Motor neuron (in vitro differentiated cells): ENCODE data around the gene CARD8. TPM values are rescaled to one million over a fixed set of nuclear protein-coding genes. Genes with fewer than 3 reads are reported as not detected.
A peak's percentile ranks its signal among the peaks of the same experiment; 100 is the strongest.
"Not testable (repeated sequence)": the region's sequence is repeated elsewhere in the genome, so short reads cannot be mapped to it uniquely, and the experiment has no call there.

Source experiments
- ATAC-seq, 8 experiments: fragments of 200-7000 bp; cut with Tn5 transposase; replicated peaks in 6 of 8; 2 replicates each; pipeline ENCODE4 v1.8.0; 2021; ENCODE audit warnings: mild to moderate bottlenecking in 8 of 8, moderate library complexity in 8 of 8
- H3K27ac ChIP-seq, 2 donors: fragments of 250-450 bp; sonication (Bioruptor Pico); 2 replicates each; pipeline ENCODE4 v1.9.0; 2021; ENCODE audit warnings: antibody characterized with exemption in 2 of 2, mild to moderate bottlenecking in 2 of 2, moderate library complexity in 1 of 2
- H3K4me1 ChIP-seq, 2 donors: fragments of 250-450 bp; sonication (Bioruptor Pico); replicated peaks in 1 of 2; 2 replicates each; pipeline ENCODE4 v1.6.1; 2021; ENCODE audit warnings: antibody characterized with exemption in 2 of 2, mild to moderate bottlenecking in 2 of 2, moderate library complexity in 1 of 2
- H3K4me3 ChIP-seq, 5 donors: fragments of 250-450 bp; sonication (Bioruptor Pico); 2 replicates each; pipeline ENCODE4 v1.9.0; 2021; ENCODE audit warnings: antibody characterized with exemption in 5 of 5, mild to moderate bottlenecking in 5 of 5, moderate library complexity in 4 of 5
- WGBS, 10 experiments: fragments of 450-650 bp; shearing (Covaris generic); methylation state at CpG; one replicate each; pipeline ENCODE4 v1.0.0; 2022; 5-methylcytosine and 5-hydroxymethylcytosine counted together
- in situ Hi-C, 9 experiments: fragments of 400-800 bp; cut with MboI; loops; one replicate each; pipeline ENCODE4 v1.15.0; 2021; ENCODE audit warnings: low sequenced_read_pairs in 9 of 9, low pct_unique_long_range_greater_than_20kb in 2 of 9; ENCODE audit not compliant: unreplicated experiment in 9 of 9
- total RNA-seq, 8 experiments: library from RNA; unstranded; fragments of 300-600 nt; gene quantifications; 2 replicates each; pipeline versions ENCODE4 v1.2.3 to v1.2.4, GENCODE V29; 2022

CARD8 gene
- total RNA-seq, 8 experiments from 2014 or later: 12.3 to 35.1 (median 16.8) TPM

DNA sequence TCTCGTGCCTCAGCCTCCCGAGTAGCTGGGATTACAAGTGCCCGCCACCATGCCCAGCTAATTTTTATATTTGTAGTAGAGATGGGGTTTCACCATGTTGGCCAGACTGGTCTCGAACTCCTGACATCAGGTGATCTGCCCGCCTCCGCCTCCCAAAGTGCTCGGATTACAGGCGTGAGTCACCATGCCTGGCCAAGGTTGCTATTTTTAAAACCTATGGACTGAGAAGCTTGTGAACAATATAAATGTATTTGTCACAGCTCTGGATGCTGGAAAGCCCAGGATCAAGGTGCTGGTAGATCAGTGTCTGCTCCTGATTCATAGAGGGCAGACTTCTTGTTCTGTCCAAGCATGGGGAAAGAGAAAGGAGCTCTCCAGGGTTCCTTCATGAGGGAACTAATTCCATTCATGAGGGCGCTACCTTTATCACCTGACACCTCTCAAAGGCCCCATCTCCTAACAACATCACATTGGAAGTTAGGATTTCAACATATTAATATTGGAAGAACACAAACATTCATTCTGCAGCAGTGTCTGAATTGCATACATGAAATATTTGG, 16.1 kb downstream of the CARD8 start:
- 75 to 100% (median 95%) methylated on average over 1 to 5 of the region's 9 CpGs; no CpG with 5 or more reads in 3 of the 10 experiments for WGBS, 10 experiments
- in situ Hi-C loops: no loop called here
- no peak overlapping the region for H3K4me3 ChIP-seq
- no peak for ATAC-seq
- H3K4me1 ChIP-seq: no peaks in the 10 kb centered on the region
- H3K27ac ChIP-seq: no peak overlapping the region

DNA sequence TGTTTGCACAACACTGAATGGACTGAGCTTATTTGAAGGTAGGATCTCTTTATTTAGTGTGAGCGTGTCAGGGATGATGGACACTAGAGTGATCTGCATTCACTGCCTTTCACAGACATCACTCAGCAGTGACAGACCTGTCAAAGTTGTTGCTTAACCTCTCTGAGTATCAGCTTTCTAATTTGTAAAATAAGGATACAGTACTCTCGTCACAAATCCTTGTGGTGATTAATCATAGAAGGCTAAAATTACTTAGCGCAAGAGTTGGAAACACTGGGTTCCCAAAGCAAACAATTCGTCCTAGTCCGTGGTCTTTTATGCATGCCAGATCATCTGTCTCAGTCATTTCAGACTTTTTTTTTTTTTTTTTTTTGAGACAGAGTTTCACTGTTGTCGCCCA, 16.6 kb downstream of the CARD8 start:
- H3K4me3 ChIP-seq: no peak overlapping the region
- no peak overlapping the region for H3K27ac ChIP-seq
- no peaks in the 10 kb centered on the region for H3K4me1 ChIP-seq
- 53 to 93% (median 83%) methylated on average over 2 to 6 of the region's 6 CpGs; no CpG with 5 or more reads in 2 of the 10 experiments for WGBS, 10 experiments
- in situ Hi-C loops: no loop called here
- no peak for ATAC-seq

DNA sequence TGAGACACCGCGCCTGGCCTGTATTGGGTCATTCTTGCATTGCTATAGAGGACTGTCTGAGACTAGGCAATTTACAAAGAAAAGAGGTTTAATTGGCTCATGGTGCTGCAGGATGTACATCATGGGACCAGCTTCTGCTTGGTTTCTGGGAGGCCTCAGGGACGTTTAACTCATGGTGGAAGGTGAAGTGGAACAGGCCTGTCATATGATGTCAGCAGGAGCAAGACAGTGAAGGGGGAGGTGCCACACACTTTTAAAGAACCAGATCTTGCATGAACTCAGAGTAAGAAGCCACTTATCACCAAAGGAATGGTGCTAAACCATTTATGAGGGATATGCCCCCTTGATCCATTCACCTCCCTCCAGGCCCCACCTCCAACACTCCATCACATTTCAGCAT, 18.7 kb downstream of the CARD8 start:
- 43 to 100% (median 67%) methylated on average over 1 to 3 of the region's 3 CpGs; no CpG with 5 or more reads in 5 of the 10 experiments for WGBS, 10 experiments
- no peaks in the 10 kb centered on the region for H3K4me1 ChIP-seq
- in situ Hi-C loops: no loop called here
- no peak overlapping the region for H3K4me3 ChIP-seq
- no peak overlapping the region for H3K27ac ChIP-seq
- no peak for ATAC-seq

DNA sequence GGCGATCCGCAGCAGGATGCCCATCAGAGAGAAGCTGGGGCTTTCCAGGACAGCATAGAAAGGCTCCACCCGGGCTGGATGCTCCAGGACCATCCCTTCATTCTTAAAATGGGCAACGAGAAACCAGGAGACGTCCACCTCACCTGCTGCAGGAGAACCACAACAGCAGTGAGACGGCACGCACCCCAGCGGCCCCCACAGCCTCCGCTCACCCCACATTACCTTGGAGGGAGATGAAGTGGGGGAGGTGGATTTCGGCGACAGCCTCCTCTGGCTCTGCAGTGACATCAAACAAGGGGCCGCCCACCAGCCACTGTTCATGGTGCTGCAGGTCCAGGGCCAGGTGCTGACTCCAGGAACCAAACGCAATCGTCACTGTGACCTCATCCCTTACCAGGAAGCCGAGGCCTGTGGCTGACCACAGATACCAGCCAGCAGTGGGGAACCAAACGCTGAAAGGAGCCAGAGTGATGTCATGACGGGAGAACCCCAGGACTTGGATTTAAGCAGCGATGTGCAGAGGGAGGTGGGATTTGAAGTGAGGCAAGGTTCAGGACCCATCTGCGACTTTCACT, 25.1 kb downstream of the CARD8 start:
- Histone ChIP-seq H3K4me1 (no peaks in the 10 kb centered on the region), H3K27ac (no peak overlapping the region), H3K4me3 (no peak overlapping the region)
- no peak for ATAC-seq
- 79 to 100% (median 90%) methylated on average over 1 to 9 of the region's 19 CpGs; no CpG with 5 or more reads in 3 of the 10 experiments for WGBS, 10 experiments
- in situ Hi-C loops: no loop called here

DNA sequence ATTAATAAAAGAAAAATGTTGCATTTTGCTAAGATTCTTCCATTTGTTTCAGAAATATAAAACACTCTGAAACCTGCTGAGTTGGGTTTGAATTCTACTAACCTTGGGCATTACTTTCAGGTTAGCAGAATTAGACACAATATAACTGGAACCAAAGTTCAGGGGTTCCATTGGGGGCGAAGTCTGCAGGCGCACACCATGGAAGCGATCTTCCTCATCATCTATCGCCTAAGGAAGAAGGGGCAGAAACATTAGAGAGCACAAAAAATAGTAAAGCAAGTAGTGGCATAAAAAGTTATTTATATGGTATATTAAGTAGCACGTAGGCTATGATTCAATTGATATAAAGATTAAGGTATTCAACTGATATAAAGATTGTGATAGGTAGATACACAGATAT, 34.1 kb downstream of the CARD8 start:
- Histone ChIP-seq H3K27ac (no peak overlapping the region), H3K4me1 (peaks cover 0 to 12% of the 10 kb centered on the region in 2 donors), H3K4me3 (no peak overlapping the region)
- ATAC-seq: no peak
- WGBS, 10 experiments: 76 to 100% (median 93%) methylated on average over 1 to 5 of the region's 5 CpGs
- in situ Hi-C loops: no loop called here

DNA sequence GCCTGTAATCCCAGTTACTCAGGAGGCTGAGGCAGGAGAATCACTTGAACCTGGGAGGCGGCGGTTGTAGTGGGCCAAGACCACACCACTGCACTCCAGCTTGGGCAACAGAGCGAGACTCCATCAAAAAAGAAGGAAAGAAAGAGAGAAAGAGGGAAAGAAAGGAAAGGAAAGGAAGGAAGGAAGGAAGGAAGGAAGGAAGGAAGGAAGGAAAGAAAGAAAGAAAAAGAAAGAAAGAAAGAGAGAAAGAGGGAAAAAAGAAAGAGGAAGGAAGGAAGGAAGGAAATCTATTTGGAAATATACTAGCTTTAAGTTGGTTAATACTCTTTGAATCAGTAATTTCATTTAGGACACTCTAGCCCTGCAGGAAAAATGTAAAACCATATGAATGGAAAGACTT, 34.9 kb downstream of the CARD8 start:
- ATAC-seq, H3K4me3 ChIP-seq, in situ Hi-C loops, H3K27ac ChIP-seq: not testable (repeated sequence)
- WGBS, 10 experiments: 83 to 100% (median 100%) methylated on average over 1 to 3 of the region's 3 CpGs; no CpG with 5 or more reads in 4 of the 10 experiments
- H3K4me1 ChIP-seq: peaks cover 0 to 12% of the 10 kb centered on the region in 2 donors

DNA sequence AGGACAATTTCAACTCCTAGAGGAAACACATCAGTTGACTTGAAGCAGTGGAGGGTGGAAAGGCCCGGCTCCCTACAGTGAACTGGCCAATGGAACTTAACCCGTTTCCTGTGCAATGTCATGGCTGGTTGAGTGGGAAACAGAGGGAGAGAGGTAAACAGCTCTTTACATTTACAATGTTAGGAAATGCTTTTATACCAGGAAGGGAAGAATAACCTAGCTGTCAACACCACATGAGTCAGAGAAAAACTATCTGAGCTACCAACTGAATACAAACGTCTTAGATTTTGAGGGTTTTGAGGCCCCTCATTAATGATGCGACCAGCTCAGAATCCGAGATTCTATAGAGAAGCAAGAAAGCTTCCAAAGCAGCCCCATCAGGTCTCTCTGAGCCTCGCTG, 36.7 kb downstream of the CARD8 start:
- in situ Hi-C loops: no loop called here
- peak overlapping the region in 1 of 2 donors; percentile 48 for H3K27ac ChIP-seq
- WGBS, 10 experiments: 43 to 77% (median 61%) methylated on average over 2 to 6 of the region's 6 CpGs; no CpG with 5 or more reads in 2 of the 10 experiments
- ATAC-seq: peak in 4 of 8 experiments; percentile 20 to 77 (median 56)
- no peak overlapping the region for H3K4me3 ChIP-seq
- peaks cover 0 to 12% of the 10 kb centered on the region in 2 donors for H3K4me1 ChIP-seq

DNA sequence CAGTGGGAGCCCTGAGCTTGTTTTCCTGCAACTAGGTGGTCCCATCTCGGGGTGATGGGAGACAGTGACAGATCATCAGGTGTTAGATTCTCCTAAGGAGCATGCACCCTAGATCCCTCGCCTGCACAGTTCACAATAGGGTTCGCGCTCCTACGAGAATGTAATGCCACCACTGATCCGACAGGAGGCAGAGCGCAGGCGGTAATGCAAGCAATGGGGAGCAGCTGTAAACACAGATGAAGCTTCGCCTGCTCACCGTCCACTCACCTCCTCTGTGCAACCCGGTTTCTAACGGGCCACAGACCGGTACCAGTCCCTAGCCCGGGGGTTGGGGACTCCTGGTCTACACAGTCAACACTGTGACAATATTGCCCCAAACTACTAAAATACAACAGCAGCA, 38.8 kb downstream of the CARD8 start:
- ATAC-seq: no peak
- Histone ChIP-seq H3K27ac (no peak overlapping the region), H3K4me3 (no peak overlapping the region), H3K4me1 (peaks cover 0 to 12% of the 10 kb centered on the region in 2 donors)
- in situ Hi-C loops: no loop called here
- 66 to 100% (median 88%) methylated on average over 2 to 12 of the region's 14 CpGs; no CpG with 5 or more reads in 5 of the 10 experiments for WGBS, 10 experiments

DNA sequence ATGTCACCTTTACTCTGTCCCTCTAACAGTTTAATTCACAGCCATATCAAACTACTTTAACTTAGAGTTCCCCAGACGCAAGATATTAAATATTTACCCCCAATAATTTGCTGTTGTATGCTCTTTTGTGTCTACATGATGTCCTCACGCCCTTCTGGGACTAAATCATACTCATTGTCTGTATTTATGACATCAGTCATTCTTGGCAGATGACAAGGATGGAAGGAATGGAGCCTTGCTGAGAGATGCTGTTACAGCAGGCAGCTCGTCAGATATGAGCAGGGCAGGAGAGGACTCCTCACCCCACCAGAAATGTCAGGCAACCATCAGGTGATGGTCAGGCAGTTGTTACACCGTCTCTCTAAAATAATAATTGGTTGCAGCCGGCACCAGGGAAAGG, 41.8 kb downstream of the CARD8 start:
- Histone ChIP-seq H3K4me3 (no peak overlapping the region), H3K4me1 (peaks cover 0 to 6% of the 10 kb centered on the region in 2 donors), H3K27ac (no peak overlapping the region)
- 60 to 100% (median 92%) methylated on average over 1 to 5 of the region's 5 CpGs; no CpG with 5 or more reads in 1 of the 10 experiments for WGBS, 10 experiments
- no peak for ATAC-seq
- in situ Hi-C loops: no loop called here

DNA sequence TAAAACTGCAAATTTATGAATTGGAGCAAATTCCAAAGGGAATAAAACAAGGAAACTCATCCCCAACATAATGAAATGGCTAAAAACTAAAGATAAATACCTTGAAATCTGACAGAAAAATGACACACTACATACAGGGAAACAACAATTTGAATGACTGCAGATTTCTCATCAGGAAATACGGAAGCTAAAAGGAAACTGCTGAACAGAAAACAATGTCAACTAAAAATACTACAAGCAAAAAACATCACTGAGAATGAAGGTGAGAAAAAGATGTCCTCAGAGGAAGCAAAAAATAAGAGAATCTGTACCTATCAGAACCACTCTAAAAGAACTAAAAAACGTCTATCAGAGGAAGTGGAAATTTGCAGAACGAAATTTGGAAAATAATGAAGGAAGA, 45.7 kb downstream of the CARD8 start:
- Histone ChIP-seq H3K4me3 (no peak overlapping the region), H3K27ac (no peak overlapping the region), H3K4me1 (no peaks in the 10 kb centered on the region)
- in situ Hi-C loops: no loop called here
- 51 to 100% (median 81%) methylated on average over 1 to 3 of the region's 3 CpGs for WGBS, 10 experiments
- no peak for ATAC-seq

DNA sequence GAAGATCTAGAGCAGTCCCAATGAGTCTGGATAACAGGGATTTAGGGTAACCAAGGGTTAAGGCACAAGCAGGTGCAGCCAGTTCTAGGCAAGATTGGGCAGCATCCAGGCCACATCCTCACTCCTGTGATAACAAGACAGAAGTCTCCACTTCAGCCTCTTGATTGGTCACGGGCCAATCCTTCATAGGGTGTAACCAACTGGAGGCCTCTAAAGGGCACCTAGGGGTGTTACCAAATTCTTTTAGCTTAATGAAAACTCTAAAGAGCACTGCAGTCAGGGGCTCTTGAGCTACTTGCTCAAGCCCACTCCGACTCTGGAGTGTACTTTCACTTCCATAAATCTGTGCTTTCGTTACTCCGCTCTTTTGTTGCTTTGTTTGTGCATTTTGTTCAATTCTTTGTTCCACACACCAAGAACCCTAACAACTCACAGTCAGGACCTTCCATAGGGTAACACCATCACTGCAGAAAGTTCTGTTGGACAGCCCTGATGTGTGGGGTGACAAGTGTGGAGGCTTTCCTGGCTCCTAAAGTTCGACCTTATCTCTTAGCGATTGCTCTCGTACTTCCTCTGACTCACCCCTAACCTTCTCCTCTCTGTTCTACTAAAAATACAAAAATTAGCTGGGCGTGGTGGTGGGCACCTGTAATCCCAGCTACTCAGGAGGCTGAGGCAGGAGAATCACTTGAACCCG, 49.2 kb downstream of the CARD8 start:
- no peak for ATAC-seq
- Histone ChIP-seq H3K4me1 (peaks cover 5% of the 10 kb centered on the region in 2 donors), H3K27ac (no peak overlapping the region), H3K4me3 (no peak overlapping the region)
- in situ Hi-C loops: no loop called here
- whole genome bisulfite sequencing, 10 experiments: 90 to 100% (median 97%) methylated on average over 2 to 6 of the region's 9 CpGs; no CpG with 5 or more reads in 2 of the 10 experiments

DNA sequence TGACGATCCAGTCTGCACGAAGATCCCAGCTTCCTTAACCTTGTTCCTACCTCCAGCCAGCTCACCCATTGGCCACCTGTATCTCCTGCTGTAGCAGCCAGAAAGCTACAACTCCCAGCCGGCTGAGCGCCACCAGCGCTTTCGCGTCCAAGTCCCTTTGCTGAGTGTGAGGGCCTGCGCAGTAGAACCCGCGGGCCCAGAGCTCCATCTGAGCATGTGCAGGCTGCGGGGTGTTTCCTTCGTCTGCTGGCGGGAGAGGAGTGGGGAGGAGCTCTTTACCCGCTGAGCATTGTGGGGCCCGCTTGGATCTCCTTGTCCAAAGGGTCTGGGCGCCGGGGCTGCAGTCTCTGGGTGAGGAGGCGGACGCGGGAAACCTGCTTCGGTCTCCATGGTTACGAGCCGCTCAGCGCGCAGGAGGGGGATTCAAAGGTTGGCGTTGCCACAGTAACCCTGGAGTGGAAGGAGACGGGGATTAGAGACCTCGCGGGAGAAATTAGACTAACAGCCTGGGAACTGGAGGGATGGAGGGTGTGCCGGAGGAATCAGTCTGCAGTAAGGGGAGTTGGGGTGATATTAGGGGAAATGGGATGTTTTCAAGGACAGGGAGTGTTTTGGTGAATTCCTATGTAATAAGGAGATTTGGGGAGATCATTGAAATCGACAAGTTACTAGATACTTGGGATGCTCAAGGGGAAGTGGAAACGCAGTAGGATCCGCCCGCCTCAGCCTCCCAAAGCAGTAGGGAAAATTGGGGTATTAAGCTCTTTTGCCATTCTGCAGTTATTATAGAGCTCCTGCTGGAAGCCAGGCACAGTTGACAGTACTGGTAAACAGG, 51.7 kb downstream of the CARD8 start:
- Histone ChIP-seq H3K27ac (peak overlapping the region; percentile 0 to 31), H3K4me1 (peaks cover 5% of the 10 kb centered on the region in 2 donors), H3K4me3 (peak overlapping the region; percentile 33 to 44 (median 34))
- in situ Hi-C loops: no loop called here
- whole genome bisulfite sequencing, 10 experiments: 0 to 2% (median 0%) methylated on average over 1 to 24 of the region's 34 CpGs; no CpG with 5 or more reads in 1 of the 10 experiments
- ATAC-seq: peak; percentile 95 to 98 (median 97)
